Neutrophil (primary cell): ENCODE results near the gene DBN1.
"Not testable (repeated sequence)": the region's sequence is repeated elsewhere in the genome, so short reads cannot be mapped to it uniquely, and the experiment has no call there.

Source experiments
- H3K27ac ChIP-seq: fragments of 200-600 bp; sonication (generic); 2 replicates; pipeline ENCODE4 v1.5.1; 2016; ENCODE audit warnings: mild to moderate bottlenecking, moderate library complexity
- H3K27me3 ChIP-seq: fragments of 200-600 bp; sonication (generic); 2 replicates; pipeline ENCODE4 v1.6.0; 2016; ENCODE audit warnings: mild to moderate bottlenecking
- H3K36me3 ChIP-seq: fragments of 200-600 bp; sonication (generic); 2 replicates; pipeline ENCODE4 v1.5.1; 2017
- H3K4me1 ChIP-seq, 2 experiments: fragments of 200-600 bp in 1 of 2; sonication (generic) in 1 of 2; 1 replicate in 1 of 2; 2 replicates in 1 of 2; pipeline versions ENCODE4 v1.5.1 to v1.6.1; 2013 to 2016; ENCODE audit warnings: low read depth in 1 of 2, low read length in 1 of 2, mild to moderate bottlenecking in 1 of 2, moderate library complexity in 1 of 2; ENCODE audit not compliant: control insufficient read depth in 1 of 2, insufficient read depth in 1 of 2
- H3K4me3 ChIP-seq, 2 experiments: fragments of 200-600 bp in 1 of 2; sonication (generic) in 1 of 2; 1 replicate in 1 of 2; 2 replicates in 1 of 2; pipeline ENCODE4 v1.5.1; 2013 to 2016; ENCODE audit warnings: low read depth in 1 of 2, low read length in 1 of 2, mild to moderate bottlenecking in 1 of 2, moderate library complexity in 1 of 2
- H3K9me3 ChIP-seq: fragments of 200-600 bp; sonication (generic); 2 replicates; pipeline ENCODE4 v1.5.1; 2016
- CTCF ChIP-seq: fragments of 200-600 bp; sonication (generic); IDR thresholded peaks from 2 replicates; pipeline ENCODE4 v1.5.1; 2016; ENCODE audit warnings: antibody characterized with exemption

Gene DBN1

GRCh38 chr5:177423671-177424070, 49.8 kb downstream of the DBN1 start:
- no peaks in the 10 kb centered on the region for H3K9me3 ChIP-seq
- no peak for TF ChIP-seq CTCF
- no peak overlapping the region for H3K4me3 ChIP-seq
- H3K27me3 ChIP-seq = no peaks in the 10 kb centered on the region
- no peak overlapping the region for H3K27ac ChIP-seq
- peaks cover 53 to 65% of the 10 kb centered on the region in 2 experiments for H3K4me1 ChIP-seq
- peaks cover 5% of the 10 kb centered on the region for H3K36me3 ChIP-seq

GRCh38 chr5:177421062-177421798, 52.2 kb downstream of the DBN1 start:
- Histone ChIP-seq H3K27me3 (no peaks in the 10 kb centered on the region), H3K27ac (peak overlapping the region; percentile 38), H3K4me1 (peaks cover 64 to 71% of the 10 kb centered on the region in 2 experiments), H3K36me3 (no peaks in the 10 kb centered on the region), H3K4me3 (no peak overlapping the region), H3K9me3 (no peaks in the 10 kb centered on the region)
- TF ChIP-seq CTCF = no peak

GRCh38 chr5:177420472-177420871, 53.0 kb downstream of the DBN1 start:
- not testable (repeated sequence) for H3K27me3 ChIP-seq, H3K9me3 ChIP-seq, H3K36me3 ChIP-seq, H3K4me3 ChIP-seq
- H3K4me1 ChIP-seq = peaks cover 67 to 75% of the 10 kb centered on the region in 2 experiments
- peak overlapping the region; percentile 5 for H3K27ac ChIP-seq

- no peaks in the 10 kb centered on the region for H3K27me3 ChIP-seq
- peaks cover 66 to 69% of the 10 kb centered on the region in 2 experiments for H3K4me1 ChIP-seq
- no peaks in the 10 kb centered on the region for H3K36me3 ChIP-seq
- peak overlapping the region; percentile 77 for H3K27ac ChIP-seq
- TF ChIP-seq CTCF = no peak
- H3K9me3 ChIP-seq = no peaks in the 10 kb centered on the region
- no peak overlapping the region for H3K4me3 ChIP-seq
Observed at GRCh38 chr5:177419046-177419445, 54.4 kb downstream of the DBN1 start.

GRCh38 chr5:177417081-177417480, 56.4 kb downstream of the DBN1 start:
- H3K36me3 ChIP-seq, H3K9me3 ChIP-seq, H3K27me3 ChIP-seq: not testable (repeated sequence)
- H3K27ac ChIP-seq = peak overlapping the region; percentile 87
- H3K4me3 ChIP-seq = peak overlapping the region in 1 of 2 experiments; percentile 18
- H3K4me1 ChIP-seq = peaks cover 73 to 76% of the 10 kb centered on the region in 2 experiments

- Histone ChIP-seq H3K27me3 (no peaks in the 10 kb centered on the region), H3K27ac (no peak overlapping the region), H3K4me3 (no peak overlapping the region), H3K36me3 (no peaks in the 10 kb centered on the region), H3K9me3 (no peaks in the 10 kb centered on the region), H3K4me1 (peaks cover 64 to 68% of the 10 kb centered on the region in 2 experiments)
- TF ChIP-seq CTCF = no peak
Observed at GRCh38 chr5:177414481-177414880, 59.0 kb downstream of the DBN1 start.
